ENCODE data around the gene ANKRD22.
"Not testable (repeated sequence)": the region's sequence is repeated elsewhere in the genome, so short reads cannot be mapped to it uniquely, and the experiment has no call there.

The ANKRD22 gene

DNA sequence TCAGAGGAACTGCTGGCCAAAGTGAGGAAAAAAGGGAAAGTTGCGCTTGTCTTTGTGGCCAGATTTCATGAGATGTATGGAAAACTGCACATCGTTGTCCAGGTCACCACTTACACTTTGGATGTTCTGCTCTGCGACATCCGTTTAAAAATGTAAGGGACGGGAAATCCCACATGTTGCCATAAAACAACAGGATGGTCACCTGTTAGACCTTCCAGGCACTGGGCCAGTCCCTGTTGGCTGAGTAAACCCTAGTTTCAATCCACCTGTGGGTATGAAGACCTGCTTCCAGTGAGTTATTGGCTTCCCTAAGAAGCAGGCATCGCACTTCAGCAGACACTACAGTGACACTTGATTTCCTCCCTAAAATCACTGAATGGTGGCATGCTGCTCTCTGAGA is 25.7 kb upstream of the ANKRD22 start:
- DNase-seq (ENCODE audit: low spot score) = no peak

DNA sequence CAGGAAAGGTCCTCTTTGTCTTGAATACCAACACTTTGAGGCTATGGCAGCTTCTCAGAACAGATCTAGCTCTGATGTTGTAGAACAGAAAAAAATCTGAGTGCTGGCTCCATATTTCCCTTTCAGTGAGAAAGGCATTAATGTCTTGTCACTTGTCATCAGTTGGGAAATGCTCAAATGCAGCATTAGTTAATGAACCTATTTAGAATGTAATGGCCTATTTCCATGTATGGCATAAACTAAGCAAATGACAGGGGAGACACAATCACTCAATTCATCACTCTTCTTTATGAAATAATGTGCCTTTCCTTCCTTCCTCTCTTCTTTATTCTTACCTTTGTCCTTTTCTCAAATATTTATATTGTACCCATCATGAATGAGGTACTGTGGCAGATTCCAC is 23.4 kb upstream of the ANKRD22 start:
- no peak for DNase-seq (ENCODE audit: low spot score)

DNA sequence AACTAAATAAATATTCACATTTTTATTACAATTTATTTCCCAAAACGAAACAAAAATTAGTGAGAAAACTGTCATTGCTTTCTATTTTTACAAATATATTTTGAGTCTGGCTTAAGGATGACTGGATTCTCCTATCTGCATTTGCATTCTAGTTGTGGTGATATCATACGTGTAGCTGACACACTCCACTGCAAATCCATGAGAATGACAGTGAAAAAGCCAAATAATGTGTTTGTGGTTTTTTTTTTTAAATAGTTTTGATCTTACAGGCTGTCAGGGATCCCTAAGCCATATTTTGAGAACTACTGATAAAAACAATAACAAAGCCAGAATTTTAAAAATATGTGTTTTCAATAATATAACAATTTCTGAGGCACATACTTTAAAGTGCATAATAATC is 22.6 kb upstream of the ANKRD22 start:
- no peak for DNase-seq (ENCODE audit: low spot score)

DNA sequence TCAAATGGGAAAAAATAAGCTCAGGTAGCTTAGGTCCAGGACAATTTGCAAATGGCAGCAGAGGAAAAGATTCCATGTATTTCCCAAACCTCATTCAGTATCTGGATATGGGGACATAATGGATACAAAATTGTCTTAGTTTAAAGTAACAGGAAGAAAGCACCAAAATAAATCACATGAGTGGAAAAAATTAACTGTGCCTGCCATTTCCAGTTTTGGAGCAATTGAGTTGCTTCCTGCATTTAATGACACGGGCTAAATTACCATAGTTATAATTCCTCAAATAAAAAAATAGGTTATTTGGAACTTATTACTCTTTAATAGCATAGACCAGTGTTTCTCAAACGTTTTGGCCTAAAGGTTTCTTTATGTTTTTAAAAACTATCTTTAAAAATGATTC is 22.1 kb upstream of the ANKRD22 start:
- DNase-seq (ENCODE audit: low spot score) = no peak

DNA sequence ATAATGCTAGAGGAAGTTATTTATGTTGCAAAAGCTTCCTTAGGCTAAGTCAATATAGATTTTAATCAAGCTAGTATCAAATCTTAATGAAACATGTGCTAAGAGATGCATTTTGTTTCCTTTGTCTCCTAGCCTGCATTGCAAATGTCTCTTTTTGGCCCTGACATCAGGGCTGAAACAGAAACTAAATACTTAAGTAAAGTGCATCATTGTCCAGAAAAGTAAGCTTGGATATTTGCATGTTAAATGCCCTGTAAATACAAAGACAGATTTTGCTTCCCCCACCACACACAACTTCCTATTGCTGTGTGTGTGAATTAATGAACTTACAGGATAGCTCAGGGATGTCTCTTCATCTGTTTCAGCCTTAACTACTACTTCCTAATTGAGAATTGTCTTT is 18.4 kb upstream of the ANKRD22 start:
- no peak for DNase-seq (ENCODE audit: low spot score)

DNA sequence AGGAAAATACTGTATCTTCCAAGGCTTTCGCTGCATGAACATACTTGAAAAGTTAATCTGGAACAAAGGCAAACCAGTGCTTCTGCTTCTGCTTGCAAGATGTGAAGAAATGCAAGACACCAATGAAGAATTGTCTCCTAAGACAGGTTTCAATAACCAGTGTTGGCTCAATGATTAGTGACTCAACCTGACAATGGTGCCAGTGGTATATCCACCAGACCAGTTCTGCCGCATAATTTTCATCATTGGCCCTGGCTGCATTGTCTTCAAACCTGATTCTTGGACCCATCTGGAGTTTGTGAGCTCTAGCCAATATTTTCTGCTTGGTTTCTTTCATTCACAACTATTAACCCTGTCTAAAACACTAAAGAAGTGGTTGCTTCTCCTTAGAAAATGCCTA is 14.8 kb upstream of the ANKRD22 start:
- no peak for DNase-seq (ENCODE audit: low spot score)

DNA sequence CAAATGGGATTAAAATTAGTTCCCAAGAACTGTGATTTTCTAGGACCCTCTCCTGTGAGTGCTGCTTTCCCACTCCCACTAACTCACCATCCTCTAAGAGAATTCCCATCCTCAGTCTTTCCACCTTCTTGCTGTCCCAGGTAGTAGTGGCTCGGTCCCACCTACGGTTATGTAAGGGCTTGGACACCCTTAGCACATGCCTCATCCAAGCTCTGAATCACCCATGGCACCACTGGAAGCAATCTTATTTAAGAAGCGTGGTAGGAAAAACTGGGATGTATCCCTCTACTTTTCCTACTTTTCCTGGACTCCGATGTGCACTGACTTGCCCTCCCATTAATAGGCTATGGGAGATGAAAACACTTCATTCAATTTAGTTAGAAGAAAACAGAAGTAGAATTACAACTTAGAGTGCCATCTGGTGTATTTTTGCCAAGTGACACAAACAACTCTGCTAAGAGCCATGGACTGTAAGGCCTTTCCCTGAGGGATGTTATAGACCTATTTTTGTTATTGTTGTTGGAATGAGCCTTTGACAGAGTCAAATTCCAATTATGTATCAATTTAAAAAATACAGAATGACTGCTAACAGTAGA is 13.7 kb upstream of the ANKRD22 start:
- no peak for DNase-seq (ENCODE audit: low spot score)

DNA sequence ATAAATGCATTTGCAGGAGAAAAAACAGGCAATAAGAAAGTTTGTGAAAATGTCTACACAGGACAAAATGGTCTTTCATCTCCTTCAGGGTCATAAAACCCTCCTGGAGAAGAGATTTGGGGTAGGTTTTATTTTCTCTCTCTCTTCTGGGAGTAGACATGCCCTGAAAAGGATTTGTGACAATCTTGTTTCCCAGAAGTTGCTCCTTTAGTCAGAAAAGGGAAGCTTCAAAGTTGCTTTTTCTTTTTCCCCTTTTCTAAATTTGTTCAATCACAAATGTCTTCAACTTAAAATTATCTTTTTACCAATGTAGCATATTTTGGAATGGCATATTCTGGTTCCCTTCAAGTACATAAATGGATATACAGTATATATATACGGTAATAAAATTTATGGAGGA is 9.4 kb upstream of the ANKRD22 start:
- DNase-seq (ENCODE audit: low spot score) = no peak

DNA sequence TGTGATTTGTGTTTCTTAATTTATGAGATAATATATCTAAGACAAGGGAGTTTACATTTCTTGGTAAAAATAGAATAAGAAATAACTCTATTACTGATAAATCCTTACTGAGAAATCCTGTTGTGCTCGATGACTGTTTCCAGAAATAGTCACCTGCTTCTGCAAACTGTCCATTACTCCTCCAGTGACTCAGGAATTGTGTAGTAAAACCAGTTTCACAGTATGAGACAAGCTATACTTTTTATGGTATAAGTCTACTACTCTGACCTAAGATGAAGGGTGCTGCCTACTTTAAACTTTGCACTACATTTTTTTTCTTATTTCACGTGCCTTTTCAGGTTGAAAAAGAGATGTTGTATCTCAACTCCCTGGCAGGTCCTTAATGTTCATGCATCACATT is 6.8 kb upstream of the ANKRD22 start:
- no peak for DNase-seq (ENCODE audit: low spot score)

DNA sequence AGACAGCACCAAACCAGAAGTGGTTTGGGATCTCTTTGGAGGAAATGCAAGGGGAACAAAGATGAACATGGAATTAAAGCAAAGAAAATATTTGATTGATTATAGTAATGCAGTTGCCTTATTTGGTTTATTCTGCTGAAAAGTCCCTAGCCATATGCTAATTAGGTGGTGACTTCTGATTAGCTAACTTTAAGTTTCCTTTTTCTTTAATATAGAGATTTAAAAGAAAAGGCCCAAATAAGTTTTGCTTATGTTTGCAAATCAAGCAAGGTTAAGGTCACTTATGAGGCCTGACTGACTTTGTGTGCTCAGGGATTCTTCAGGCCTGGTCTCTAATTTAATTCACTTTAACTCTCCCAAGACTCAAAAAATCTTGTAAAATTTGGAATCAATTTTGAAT is 6.2 kb upstream of the ANKRD22 start:
- DNase-seq (ENCODE audit: low spot score) = no peak

DNA sequence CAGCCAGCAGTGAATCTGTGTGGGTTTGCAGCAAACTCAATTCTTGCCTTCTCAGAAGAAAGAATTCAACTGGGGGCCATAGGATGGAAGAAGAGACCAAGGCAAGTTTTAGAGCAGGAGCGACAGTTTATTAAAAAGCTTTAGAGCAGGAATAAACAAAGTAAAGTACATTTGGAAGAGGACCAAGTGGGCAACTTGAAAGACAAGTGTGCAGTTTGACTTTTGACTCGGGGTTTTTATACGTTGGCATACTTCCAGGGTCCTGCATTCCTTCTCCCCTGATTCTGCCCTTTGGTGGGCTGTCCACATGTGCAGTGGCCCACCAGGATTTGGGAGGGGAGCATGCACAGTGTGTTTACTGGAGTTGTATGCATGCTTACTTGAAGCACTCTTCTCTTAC is 3.0 kb upstream of the ANKRD22 start:
- no peak for DNase-seq (ENCODE audit: low spot score)

DNA sequence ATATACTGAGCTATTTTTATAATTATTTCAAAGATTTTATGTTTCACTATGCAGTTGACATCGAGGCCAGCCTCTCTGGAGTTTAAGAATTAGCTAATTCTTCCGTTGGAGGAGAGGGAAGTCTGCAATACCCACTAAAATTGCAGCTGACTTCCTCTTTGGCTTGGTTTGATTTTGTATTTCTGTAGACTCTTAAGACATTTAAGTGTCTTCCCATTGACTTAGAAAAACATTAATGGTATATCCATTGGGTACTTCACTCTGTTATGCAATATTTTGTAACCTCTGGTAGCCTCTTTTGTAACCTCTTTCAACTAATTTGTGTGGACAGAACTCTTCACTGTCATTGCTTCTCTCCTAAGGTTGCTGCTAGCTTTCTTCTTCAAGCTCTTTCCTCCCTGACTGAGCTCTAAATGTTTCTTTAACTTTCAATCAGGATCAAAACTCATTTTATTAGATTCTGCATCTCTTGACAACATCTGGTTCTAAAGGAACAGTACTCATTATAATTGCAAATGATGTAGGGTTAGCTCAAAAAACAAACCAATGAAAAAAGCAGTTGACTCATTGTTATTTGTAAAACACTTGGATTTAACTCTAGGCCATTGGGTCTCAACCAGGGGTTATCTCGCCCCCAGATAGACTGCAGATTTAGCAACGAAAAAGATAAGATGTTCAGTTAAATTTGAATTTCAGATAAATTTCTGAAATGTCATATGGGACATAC is 1.7 kb upstream of the ANKRD22 start:
- no peak for DNase-seq (ENCODE audit: low spot score)

DNA sequence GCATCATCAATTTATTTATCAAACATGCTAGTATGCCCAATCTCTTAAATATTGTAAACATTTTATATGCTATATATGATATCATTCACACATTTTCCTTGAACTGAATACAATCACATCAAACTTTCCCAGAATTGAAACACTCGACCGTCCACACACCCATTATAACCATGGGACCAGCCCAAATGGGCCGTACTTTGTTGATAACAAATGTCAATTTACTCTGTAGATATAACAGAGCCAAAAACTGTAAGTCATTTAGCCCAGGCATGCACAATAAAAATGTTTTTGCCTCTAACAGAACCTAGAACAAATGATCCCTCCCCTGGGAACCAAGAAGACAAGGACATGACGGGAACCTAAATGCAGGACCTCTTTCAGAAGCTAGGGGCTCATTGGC is 683 bp upstream of the ANKRD22 start:
- no peak for DNase-seq (ENCODE audit: low spot score)

DNA sequence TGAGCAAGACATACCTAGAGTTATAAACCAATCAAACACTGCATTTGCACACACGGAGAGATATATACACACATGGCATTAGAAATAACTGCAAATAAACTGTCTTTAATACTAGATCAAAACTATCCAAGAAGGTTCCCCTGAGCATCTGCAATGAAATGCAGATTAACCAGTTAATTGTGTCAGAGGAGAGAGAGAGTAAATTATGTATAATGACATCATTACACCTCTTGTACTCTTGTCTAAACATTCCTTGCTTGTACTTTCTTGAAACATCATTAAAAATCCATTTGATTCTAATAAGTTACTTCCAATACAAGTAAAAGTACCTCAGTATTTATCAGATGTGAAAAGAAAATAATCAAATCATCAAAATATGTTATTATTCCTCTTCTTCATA is 932 bp downstream of the ANKRD22 start:
- DNase-seq (ENCODE audit: low spot score) = no peak

DNA sequence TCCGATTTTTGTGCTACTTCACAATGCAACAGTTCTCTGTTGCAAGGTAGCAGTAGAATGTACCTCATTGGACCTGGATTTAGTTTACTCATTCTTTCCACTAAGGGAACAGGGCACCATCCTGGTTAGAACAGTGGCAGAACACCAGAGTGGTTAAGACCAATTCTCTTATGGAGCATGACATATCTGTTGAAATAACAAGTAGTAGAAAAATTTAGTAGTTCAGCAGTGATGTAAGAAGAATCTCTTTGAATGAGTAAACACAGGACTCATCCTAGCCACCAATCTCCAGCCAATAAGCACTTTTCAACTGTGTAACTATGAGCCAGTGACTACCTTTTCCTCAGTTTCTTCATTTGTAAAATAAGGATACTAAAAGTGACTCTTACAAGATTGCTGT is 2.4 kb downstream of the ANKRD22 start:
- no peak for DNase-seq (ENCODE audit: low spot score)

DNA sequence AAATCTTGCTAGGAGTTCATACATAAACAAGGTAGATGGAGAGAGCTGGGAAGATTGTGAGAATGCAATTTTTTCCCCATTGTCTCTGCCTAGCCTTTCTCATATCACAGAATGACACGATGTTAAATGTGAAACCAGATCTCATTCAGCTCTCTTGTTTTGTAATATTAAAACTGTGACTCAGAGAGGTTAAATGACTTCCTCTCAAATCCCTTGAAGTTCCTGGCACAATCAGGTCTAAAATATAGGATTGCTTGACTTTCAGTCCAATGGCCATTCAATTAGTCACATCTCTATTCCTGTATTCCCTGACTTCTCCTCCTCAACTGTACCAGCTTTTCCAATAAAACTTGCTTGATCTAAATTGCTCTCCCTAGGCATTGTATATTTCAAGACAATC is 3.1 kb downstream of the ANKRD22 start:
- no peak for DNase-seq (ENCODE audit: low spot score)

DNA sequence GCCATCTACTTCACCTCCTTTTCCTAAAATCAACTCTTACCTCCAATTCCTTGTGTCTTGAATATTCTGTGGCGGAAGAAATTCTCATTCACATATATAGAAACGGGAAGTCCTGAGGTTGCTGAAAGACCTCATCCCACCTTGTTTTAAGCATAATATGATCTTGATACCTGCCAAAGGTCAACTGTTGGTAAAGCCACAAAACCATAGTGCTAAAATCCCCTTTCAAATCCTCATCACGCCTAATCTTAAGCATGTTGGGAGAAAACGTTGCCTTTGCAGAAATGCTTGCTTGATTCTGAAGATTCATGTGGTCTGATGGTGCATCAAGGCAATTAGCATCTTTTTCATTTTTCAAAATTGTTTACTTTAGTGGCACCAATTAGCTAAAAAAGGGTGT is 8.5 kb downstream of the ANKRD22 start:
- DNase-seq (ENCODE audit: low spot score) = no peak

DNA sequence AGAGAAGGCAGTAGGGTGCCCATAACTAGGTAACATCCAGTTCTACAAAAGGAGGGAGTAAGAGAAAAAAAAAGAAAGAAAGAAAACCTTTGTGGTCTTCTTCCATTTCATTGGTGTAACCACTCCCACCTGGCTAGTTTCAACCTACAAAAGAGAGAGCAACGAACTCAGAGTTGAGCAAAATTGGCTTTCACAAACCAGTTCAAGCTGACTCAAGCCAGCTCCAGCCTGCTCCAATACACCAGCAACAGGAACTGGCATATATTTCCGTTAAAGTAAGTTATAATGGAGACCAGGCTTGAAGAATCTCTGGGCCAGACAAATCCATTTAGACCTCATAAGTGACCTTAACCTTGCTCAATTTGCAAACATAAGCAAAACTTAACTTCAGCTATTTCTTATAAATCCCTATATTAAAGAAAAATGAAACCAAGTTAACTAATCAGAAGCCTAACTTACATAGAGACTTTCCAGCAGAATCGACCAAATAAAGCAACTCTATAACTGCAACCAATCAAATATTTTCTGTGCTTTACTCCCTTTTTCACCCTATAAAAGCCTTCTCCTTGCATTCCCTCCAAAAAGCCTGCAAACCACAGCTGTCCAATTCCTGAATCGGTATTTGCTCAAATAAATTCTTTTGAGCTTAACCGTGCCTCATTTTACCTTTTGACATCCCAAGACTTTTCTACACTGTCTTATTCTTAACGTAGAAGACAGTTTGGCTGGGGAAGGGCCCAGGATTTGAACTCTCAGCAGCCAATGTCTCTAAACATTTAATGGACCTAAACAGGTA is 10.1 kb downstream of the ANKRD22 start:
- no peak for DNase-seq (ENCODE audit: low spot score)

DNA sequence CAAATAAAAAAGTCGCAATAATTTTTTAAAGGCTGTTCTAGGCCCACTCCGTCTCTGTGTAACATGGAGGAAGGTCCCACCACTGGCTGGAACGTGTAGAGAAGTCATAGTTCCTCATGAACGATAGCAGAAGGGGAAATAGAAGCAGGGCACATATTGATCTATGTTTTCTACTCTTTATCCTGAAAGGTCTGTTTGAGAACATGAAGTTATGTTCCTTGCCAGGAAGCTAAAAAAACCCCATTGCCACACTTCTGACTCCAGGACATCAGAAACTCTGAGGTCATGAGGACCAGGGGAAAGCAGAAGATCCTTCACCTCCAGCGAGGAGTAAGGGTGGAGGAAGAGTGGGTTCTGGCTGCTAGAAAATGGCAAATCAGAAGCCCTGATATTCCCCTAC is 10.8 kb downstream of the ANKRD22 start:
- no peak for DNase-seq (ENCODE audit: low spot score)

DNA sequence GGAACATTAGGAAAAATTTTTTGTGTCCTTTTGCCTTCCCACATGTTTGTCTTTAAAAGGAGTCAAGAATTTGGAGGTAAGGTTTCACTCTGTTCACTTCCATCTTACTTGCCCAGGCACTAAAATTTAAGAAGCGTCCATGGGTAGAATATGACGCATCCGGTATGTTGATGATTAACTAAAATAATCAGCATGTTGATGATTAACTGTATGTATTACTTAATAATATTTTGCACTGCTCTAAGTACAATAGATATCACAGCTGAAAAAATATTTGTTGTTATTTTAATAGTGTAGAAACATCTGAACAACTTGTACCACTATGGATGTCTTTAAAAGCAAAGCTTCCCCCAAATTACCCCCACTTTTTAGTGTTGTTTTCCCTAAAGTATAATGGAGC is 11.5 kb downstream of the ANKRD22 start:
- DNase-seq (ENCODE audit: low spot score) = no peak

DNA sequence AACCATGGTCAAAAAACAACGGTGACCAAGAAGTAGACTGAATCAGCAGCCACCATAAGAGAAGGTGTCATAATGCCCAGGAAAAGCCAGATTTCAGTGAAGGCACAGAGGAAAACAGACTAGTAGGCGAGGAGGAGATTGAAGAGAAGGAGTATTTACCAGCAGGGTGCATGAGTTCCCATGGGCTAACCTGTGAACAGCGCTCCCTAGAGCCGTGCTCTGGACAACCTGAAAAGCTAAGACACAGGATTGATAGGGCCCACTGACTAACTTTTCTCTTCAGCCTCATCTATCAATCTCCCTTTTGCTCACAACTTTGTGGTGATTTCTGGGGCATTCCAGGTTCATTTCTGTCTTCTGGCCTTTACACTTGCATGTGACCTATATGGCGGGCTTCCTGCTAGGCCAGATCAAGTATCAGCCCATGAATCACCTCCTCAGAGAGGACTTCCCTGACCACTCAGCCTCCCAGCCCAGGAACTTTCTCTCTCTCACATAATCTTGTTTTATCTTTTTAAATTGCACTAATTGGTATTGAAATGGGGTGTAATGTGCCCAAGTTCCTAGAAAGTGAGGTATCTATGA is 12.8 kb downstream of the ANKRD22 start:
- DNase-seq (ENCODE audit: low spot score) = no peak

DNA sequence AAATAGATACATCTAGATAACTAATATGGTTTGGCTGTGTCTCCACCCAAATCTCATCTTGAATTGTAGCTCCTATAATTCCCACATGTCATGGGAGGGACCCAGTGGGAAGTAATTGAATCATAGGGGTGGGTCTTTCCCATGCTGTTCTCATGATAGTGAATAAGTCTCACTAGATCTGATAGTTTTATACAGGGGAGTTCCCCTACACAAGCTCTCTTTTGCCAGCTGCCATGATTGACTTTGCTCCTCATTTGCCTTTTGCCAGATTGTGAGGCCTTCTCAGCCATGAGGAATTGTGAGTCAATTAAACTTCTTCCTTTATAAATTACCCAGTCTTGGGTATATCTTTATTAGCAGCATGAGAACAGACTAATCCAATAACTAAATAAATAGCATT is 14.0 kb downstream of the ANKRD22 start:
- DNase-seq (ENCODE audit: low spot score) = not testable (repeated sequence)

DNA sequence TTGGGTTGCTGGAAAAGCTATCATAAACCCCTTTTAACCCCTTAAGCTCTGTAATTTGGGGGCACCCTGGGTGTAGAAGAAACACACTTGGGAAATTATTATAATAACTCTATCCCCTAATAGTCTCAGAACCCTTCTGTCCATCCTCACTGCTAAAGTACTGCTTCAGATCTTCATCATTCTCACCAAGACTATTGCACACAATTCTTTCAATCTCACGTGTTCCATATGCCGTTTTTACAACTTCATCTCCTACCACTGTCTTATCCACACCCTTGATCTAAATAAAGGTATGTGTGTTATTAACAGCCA is 15.8 kb downstream of the ANKRD22 start:
- no peak for DNase-seq (ENCODE audit: low spot score)
